T-helper 9 cell (primary cell): ENCODE data around the gene PGC.
"Not testable (repeated sequence)": the region's sequence is repeated elsewhere in the genome, so short reads cannot be mapped to it uniquely, and the experiment has no call there.

ENCODE experiments used
- DNase-seq: peaks from one replicate; pipeline ENCODE4 v3.0.0-alpha.2; 2020

PGC gene

GRCh38 chr6:41775293-41775882 lies 28.2 kb upstream of the PGC start:
- no peak for DNase-seq

DNA sequence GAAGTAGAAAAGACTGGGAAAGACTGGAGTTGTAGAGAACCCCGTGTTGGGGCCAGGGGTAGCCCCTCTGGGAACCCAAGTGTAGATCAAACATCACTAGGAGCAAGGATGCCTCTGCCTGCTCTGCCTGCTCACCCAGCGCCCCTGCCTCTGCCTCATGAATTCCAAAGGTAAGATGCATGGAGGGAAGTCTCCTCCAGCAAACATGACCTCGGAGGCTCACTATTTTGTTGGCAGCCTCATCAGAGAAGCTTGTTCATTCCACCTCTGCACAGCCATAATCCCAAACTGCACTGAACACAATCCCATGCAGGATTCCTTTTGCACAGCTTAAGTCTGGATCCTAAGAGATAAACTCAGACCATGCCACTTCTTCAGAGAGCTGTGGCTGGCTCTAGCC lies 27.6 kb upstream of the PGC start:
- no peak for DNase-seq

DNA sequence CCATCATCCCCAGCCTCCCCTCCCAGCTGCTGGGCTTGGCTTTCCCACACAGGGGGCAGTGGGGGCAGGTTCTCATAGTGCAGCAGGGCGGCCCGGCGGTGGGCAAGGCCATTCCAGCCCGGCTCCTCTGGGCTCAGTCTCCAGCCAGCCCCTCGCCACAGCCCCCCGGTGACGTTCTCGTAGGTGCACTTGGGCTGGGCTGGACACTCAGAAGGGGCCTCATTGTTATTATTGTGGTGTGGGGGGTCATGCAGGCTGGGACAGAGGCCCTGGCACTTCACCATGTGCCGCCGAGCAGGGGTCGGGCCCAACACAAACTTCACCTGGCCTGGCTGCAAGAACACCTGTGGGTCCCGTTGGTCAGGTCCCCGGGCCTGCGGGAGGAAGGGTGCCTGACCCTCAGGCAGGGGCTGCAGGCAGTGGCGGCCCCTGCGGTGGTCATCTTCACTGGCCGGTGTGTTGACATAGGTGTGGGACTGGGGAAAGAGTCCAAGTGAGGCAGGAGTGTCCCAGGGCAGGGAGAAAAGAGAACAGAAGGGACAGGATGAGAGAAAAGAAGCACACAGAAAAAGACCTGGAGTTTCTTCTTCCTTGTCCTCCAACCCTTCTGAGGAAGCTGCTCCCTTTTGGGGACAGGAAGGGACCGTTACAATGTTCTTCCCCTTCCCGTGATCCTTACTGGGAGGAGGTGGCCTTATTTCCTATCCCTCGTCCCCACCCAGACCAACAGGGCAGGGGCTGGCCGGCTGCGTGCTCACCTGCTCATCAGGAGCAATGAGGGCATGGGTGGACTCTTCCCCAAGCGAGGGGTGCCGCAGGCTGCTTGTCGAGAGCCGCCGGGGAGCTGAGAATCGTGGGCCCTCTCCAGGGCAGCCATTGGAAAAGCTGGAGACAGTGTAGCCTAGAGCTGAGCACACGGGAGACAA lies 24.1 kb upstream of the PGC start:
- DNase-seq, result no peak

DNA sequence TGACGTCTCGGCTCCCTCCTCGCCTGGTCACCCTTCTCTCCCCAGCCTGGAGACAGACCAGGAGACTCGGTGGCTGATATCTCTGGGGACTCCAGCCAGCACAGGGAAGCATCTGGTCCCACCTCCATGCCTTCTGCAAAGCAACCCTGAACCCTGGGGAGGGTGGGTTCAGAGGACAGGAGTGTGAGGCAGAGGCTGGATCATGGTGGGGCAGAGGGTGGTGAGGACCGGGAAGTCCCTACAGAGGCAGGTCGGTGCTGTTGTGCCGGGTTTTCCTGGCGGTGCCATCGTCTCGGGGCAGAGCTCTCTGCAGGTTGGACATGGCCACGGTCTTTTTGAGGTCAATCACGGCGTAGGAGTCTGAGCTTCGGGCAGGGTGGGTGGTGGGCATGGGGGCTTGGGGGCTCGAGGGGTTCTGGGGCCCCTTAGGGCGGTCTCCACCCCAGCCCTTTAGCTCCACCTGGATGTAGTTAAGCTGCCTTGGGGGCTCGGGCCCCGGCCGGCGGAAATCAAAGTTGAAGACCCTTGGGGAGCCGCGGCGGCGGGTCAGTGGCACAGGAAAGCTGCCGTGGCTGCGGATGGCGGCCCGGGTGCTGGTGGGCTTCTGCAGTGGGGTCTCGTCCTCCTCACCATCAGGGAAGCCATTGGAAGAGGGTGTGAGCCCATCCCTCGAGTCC lies 23.3 kb upstream of the PGC start:
- no peak for DNase-seq

GRCh38 chr6:41769376-41769775 lies 22.2 kb upstream of the PGC start:
- no peak for DNase-seq

GRCh38 chr6:41768545-41769308 lies 21.5 kb upstream of the PGC start:
- DNase-seq, result no peak

GRCh38 chr6:41767112-41767833 lies 20.1 kb upstream of the PGC start:
- DNase-seq, result no peak

DNA sequence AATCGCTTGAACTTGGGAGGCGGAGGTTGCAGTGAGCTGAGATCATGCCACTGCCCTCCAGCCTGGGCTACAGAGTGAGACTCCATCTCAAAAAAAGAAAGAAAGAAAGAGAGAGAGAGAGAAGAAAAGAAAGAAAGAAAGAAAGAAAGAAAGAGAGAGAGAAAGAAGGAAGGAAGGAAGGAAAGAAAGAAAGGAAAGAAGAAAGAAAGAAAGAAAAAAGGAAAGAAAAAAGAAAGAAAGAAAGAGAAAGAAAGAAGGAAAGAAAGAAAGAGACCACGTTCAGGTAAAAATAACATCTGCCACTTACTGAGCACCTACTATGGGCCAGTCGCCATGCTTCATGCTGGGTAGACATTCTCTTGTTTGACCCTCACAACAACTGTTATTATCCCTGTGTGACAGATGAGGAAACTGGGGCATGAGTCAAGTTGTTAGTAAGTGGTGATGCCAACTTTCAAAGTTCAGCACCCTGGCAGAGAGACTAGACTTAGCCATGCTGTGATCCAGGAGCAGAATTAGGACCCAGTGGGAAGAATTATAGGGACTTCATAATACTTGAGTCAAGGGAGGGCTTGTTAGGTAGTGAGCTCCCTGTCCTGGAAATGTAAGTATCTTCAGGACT lies 19.0 kb upstream of the PGC start:
- not testable (repeated sequence) for DNase-seq

GRCh38 chr6:41763470-41763869 lies 16.3 kb upstream of the PGC start:
- DNase-seq, result no peak

GRCh38 chr6:41759905-41760579 lies 12.8 kb upstream of the PGC start:
- no peak for DNase-seq

- no peak for DNase-seq
Observed at GRCh38 chr6:41759106-41759904, 12.1 kb upstream of the PGC start.

DNA sequence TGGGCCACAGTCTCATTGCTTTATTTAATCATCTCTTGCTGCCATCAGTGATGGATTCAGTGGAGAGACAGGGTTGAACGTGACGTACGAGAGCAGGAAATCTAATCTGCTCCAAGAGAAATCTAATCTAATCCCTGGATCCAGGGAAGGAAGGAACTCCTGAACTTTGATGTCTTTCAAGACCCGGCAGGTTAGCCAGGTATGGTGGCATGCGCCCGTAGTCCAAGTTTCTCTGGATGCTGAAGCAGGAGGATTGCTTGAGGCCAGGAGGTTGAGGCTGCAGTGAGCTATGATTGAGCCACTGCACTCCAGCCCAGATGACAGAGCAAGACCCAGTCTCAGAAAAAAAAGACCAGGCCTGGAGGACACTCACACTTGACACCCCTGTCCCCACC lies 11.4 kb upstream of the PGC start:
- DNase-seq, result no peak

DNA sequence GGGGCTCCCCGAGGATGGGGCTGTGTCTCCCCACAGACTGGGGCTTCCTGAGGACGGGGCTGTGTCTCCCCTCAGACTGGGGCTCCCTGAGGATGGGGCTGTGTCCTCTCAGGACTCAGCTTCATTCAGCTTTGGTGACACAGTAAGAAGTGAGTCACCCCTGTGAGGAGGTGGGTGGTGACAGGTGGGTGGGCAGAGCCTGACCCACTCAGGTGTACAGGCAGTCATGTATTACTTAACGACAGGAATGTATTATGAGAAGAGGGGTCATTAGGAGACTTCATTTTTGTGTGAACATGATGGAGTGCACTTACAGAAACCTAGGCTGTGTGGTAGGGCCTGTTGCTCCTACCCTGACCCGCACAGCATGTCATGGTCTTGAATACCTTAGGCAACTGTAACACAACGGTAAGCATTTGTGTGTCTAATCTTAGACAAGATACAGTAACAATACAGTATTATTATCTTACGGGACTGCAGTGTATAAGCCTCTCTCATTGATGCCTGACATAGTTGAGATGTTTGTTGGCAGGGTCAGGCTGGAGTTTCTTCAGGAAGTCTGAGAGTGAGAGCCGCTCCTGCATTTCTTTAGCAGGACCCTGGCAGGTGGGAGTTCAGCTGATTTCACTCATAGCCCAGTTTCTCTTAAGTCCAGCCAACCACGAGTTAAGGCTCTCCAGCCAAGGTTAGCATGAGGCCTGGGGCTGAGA lies 10.9 kb upstream of the PGC start:
- DNase-seq, result no peak

- DNase-seq, result no peak
Observed at GRCh38 chr6:41757271-41757670, 10.1 kb upstream of the PGC start.

GRCh38 chr6:41756354-41756753 lies 9.2 kb upstream of the PGC start:
- DNase-seq, result no peak

- DNase-seq, result no peak
Observed at GRCh38 chr6:41755895-41756294, 8.7 kb upstream of the PGC start.

- DNase-seq, result no peak
Observed at GRCh38 chr6:41750374-41750773, 3.2 kb upstream of the PGC start.

- DNase-seq, result no peak
Observed at GRCh38 chr6:41748542-41748941, 1.3 kb upstream of the PGC start.

DNA sequence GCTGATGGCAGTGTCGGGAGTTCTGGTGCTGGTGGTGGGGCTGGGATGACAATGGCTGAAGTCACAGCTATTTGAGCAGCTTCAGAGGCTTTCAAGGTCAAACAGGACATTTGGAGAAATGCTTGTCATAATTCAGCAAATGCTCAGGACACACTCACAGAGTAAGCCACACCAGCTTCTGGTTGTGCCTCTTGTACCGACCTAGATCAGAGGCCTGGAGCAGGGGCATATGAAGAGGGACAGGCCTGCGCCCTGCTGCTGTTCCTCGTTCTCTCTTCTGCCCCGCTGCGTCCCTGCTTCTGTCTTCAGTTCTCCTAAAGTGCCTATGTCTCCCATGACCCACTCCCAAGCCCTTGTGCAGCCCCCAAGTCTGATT lies 893 bp upstream of the PGC start:
- DNase-seq, result no peak

DNA sequence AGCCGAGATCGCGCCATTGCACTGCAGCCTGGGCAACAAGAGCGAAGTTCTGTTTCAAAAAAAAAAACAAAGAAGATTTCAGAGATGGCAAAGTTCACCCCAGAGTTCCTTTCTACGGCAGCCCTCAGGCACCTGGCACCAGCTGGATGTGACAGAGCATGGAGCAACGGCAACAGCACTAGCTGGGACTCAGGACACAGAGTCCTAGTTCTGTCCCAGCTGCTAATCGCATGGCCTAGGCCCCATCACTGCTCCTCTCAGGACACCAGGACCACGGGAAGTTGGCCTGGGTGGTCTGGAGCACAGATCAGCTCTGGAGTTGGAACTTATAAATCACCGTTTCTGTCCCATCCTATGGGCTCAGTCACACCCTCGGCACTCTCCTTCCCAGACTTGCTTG lies 1.1 kb downstream of the PGC start:
- DNase-seq, result no peak
